Calu3 (cell line): ENCODE data around the gene ZNF213. TPM values are rescaled to one million over a fixed set of nuclear protein-coding genes. Genes with fewer than 3 reads are reported as not detected.

Source experiments
- BruUV-seq: library from RNA; stranded (reverse); fragments of 400-500 nt; replicated peaks from 2 replicates; lab custom pipeline; 2021; lab: Mats Ljungman, UMichigan
- CTCF ChIA-PET: fragments of 300-600 bp; sonication (Branson Sonifier 250); formaldehyde crosslinking; loops from one replicate; lab custom pipeline; 2022; ENCODE audit warnings: antibody characterized with exemption; lab: Charles Lee
- DNase-seq: peaks from one replicate; pipeline ENCODE4 v3.0.0; 2022
- H3K27ac Mint-ChIP-seq: one replicate; pipeline ENCODE4 v1.8.0; 2022; ENCODE audit warnings: mixed read lengths; ENCODE audit not compliant: unreplicated experiment
- H3K27me3 Mint-ChIP-seq: one replicate; pipeline ENCODE4 v1.8.0; 2022; ENCODE audit warnings: mixed read lengths; ENCODE audit not compliant: unreplicated experiment
- H3K36me3 Mint-ChIP-seq: one replicate; pipeline ENCODE4 v1.8.0; 2022; ENCODE audit warnings: mild to moderate bottlenecking, moderate library complexity, mixed read lengths; ENCODE audit not compliant: insufficient read depth, unreplicated experiment
- H3K4me1 Mint-ChIP-seq: one replicate; pipeline ENCODE4 v1.8.0; 2022; ENCODE audit warnings: mild to moderate bottlenecking, low read depth, mixed read lengths; ENCODE audit not compliant: unreplicated experiment
- H3K4me3 Mint-ChIP-seq: one replicate; pipeline ENCODE4 v1.8.0; 2022; ENCODE audit warnings: mild to moderate bottlenecking, low read depth, moderate library complexity, mixed read lengths; ENCODE audit not compliant: unreplicated experiment
- H3K9me3 Mint-ChIP-seq: one replicate; pipeline ENCODE4 v1.8.0; 2022; ENCODE audit warnings: low read depth, mixed read lengths; ENCODE audit not compliant: unreplicated experiment
- intact Hi-C: fragments of 100-400 bp; cut with micrococcal nuclease; formaldehyde crosslinking; loops from one replicate; pipeline ENCODE4 v1.10.0; 2022; ENCODE audit not compliant: unreplicated experiment
- total RNA-seq: library from RNA; stranded (reverse); gene quantifications from 2 replicates; pipeline ENCODE4 v1.2.3, GENCODE V29; 2022
- TF ChIP-seq, protein P1 (sequence below): fragments of 200-600 bp; IDR thresholded peaks from one replicate; pipeline ENCODE4 v1.8.0; 2022; ENCODE audit warnings: antibody characterized with exemption; ENCODE audit not compliant: unreplicated experiment

Gene ZNF213
- total RNA-seq, 1 experiment from 2014 or later = 11.8 TPM

GRCh38 chr16:3187798-3188674 is 53.2 kb downstream of the ZNF213 start, which contains the start of gene OR1F1:
Gene OR1F1 (plus strand): TSS chr16:3188204.
- CTCF ChIA-PET = interaction anchor here (0.6 to 1.7 kb wide), 4 partner anchors 22 to 58 kb away, joined by 3 read pairs; no protein-coding TSS in a partner anchor
- Mint-ChIP-seq H3K27ac (peak within 1 kb of the TSS; percentile 95), H3K4me1 (peaks cover 38% of the 10 kb centered on the region), H3K4me3 (peak within 1 kb of the TSS; percentile 84), H3K36me3 (peaks cover 56% of the 10 kb centered on the region), H3K9me3 (peaks cover 2% of the 10 kb centered on the region), H3K27me3 (peaks cover 64% of the 10 kb centered on the region)
- intact Hi-C loops = loop anchor here (10.0 kb wide), 1 partner anchor 317 kb away; the partner anchor contains the start of gene CLUAP1
- DNase-seq = peak; percentile 65
- no TSS peak for BruUV-seq
- TF ChIP-seq, protein P1, sequence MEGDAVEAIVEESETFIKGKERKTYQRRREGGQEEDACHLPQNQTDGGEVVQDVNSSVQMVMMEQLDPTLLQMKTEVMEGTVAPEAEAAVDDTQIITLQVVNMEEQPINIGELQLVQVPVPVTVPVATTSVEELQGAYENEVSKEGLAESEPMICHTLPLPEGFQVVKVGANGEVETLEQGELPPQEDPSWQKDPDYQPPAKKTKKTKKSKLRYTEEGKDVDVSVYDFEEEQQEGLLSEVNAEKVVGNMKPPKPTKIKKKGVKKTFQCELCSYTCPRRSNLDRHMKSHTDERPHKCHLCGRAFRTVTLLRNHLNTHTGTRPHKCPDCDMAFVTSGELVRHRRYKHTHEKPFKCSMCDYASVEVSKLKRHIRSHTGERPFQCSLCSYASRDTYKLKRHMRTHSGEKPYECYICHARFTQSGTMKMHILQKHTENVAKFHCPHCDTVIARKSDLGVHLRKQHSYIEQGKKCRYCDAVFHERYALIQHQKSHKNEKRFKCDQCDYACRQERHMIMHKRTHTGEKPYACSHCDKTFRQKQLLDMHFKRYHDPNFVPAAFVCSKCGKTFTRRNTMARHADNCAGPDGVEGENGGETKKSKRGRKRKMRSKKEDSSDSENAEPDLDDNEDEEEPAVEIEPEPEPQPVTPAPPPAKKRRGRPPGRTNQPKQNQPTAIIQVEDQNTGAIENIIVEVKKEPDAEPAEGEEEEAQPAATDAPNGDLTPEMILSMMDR = no peak

GRCh38 chr16:3188675-3188924 is 53.8 kb downstream of the ZNF213 start:
- intact Hi-C loops = loop anchor here (10.0 kb wide), 1 partner anchor 316 kb away; the partner anchor contains the start of gene CLUAP1
- peaks cover 63% of the 10 kb centered on the region for H3K27me3 Mint-ChIP-seq
- H3K27ac Mint-ChIP-seq = peak overlapping the region; percentile 95
- peaks cover 50% of the 10 kb centered on the region for H3K36me3 Mint-ChIP-seq
- no peak for DNase-seq
- peak overlapping the region; percentile 84 for H3K4me3 Mint-ChIP-seq
- TF ChIP-seq, protein P1 = no peak
- CTCF ChIA-PET = interaction anchor here (0.6 to 1.3 kb wide), 2 partner anchors 21 to 39 kb away, joined by 3 read pairs; no protein-coding TSS in a partner anchor
- no TSS peak for BruUV-seq
- H3K4me1 Mint-ChIP-seq = peaks cover 34% of the 10 kb centered on the region
- H3K9me3 Mint-ChIP-seq = peaks cover 2% of the 10 kb centered on the region

- Mint-ChIP-seq H3K9me3 (peaks cover under 1% of the 10 kb centered on the region), H3K4me1 (peaks cover 28% of the 10 kb centered on the region), H3K27ac (peak overlapping the region; percentile 92), H3K4me3 (peak overlapping the region; percentile 84), H3K36me3 (peaks cover 44% of the 10 kb centered on the region), H3K27me3 (peaks cover 63% of the 10 kb centered on the region)
- CTCF ChIA-PET = interaction anchor here (0.6 to 1.3 kb wide), 2 partner anchors 21 to 39 kb away, joined by 3 read pairs; no protein-coding TSS in a partner anchor
- no TSS peak for BruUV-seq
- TF ChIP-seq, protein P1 = no peak
- DNase-seq = peak; percentile 78
- intact Hi-C loops = loop anchor here (10.0 kb wide), 1 partner anchor 316 kb away; the partner anchor contains the start of gene CLUAP1
Measured at GRCh38 chr16:3188925-3189825, 54.3 kb downstream of the ZNF213 start.

DNA sequence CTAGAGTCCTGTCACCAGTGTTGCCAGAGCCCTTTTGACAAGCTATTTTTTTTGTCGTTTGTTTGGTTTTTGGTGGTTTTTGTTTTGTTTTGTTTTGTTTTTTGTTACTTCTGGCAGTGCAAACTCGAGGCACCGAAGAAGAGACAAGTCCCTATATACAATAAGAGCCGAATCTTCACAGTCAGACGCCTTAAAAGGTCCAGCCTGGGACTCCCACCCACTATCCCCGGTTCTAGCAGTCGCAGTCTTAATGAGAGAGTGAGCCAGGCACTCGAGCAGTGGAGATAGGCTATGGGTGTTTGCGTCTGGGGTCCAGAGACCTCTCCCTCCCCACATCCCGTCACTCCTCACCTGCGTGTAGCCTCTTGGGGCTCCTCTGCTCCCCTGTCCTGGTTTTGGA is 55.0 kb downstream of the ZNF213 start:
- no peak for DNase-seq
- TF ChIP-seq, protein P1 = no peak
- intact Hi-C loops = loop anchor here (10.0 kb wide), 1 partner anchor 315 kb away; the partner anchor contains the start of gene CLUAP1

More for the DNA sequence above, 55.0 kb downstream of the ZNF213 start:
- Mint-ChIP-seq H3K9me3 (no peaks in the 10 kb centered on the region), H3K4me3 (peak overlapping the region; percentile 84), H3K36me3 (peaks cover 40% of the 10 kb centered on the region), H3K27me3 (peaks cover 66% of the 10 kb centered on the region), H3K27ac (peak overlapping the region; percentile 92), H3K4me1 (peaks cover 25% of the 10 kb centered on the region)
- CTCF ChIA-PET = no interaction called here
- no TSS peak for BruUV-seq
